Measurements from ENCODE around the gene PARD6B.

PARD6B gene

DNA sequence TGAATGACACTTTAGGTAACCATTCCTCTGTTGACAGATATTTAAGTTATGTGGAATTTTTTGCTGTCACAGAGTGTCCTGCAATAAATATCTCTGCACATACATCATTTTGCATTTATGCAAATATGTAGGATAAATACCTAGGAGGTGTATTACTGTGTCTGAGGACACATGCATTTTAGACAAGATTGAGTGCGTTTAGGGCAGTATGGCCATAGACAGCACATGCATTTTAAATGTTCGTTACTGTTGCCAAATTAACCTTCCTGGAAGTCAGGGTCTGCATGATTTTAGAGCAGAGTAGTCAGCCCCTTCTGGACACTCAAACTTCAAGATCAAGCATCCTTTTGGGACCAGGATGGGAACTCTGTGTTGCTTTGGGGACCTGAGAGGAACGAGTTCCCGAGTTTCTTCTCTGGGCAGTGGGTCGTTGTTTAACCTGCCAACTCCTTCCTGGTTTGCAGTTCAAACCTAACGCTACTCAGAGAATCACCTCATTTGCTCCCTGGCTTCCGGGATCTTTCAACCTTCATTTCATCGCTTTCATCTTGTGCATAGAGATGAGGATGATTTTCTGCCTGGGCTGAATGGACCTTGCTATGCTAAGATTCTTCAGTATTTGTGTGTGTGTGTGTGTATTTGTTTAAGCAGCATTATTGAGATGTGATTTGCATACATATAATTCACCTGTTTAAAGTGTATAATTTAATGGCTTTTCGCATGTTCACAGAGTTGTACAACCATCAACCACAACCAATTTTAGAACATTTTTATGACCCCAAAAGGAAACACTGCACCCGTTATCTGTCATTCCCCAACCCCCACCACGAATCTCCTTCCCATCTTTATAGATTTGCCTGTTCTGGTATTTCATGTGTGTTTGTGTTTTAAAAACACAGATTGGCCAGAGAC lies 73.3 kb downstream of the PARD6B start:
- no peaks in the 10 kb centered on the region for H3K27me3 ChIP-seq (ENCODE audit: low read depth, low read length)
- no peaks in the 10 kb centered on the region for H3K36me3 ChIP-seq (replicated peaks; ENCODE audit: low read depth, low read length)
- no peak overlapping the region for H3K27ac ChIP-seq (ENCODE audit: low read length)
- H3K79me2 ChIP-seq (ENCODE audit: low read length) = no peaks in the 10 kb centered on the region
- H3K4me3 ChIP-seq (ENCODE audit: low read length) = peak overlapping the region; percentile 5
- TF ChIP-seq EZH2phosphoT487 (IDR thresholded peaks at IDR 0.05; ENCODE audit: low read depth) = no peak
- TF ChIP-seq, protein P1, sequence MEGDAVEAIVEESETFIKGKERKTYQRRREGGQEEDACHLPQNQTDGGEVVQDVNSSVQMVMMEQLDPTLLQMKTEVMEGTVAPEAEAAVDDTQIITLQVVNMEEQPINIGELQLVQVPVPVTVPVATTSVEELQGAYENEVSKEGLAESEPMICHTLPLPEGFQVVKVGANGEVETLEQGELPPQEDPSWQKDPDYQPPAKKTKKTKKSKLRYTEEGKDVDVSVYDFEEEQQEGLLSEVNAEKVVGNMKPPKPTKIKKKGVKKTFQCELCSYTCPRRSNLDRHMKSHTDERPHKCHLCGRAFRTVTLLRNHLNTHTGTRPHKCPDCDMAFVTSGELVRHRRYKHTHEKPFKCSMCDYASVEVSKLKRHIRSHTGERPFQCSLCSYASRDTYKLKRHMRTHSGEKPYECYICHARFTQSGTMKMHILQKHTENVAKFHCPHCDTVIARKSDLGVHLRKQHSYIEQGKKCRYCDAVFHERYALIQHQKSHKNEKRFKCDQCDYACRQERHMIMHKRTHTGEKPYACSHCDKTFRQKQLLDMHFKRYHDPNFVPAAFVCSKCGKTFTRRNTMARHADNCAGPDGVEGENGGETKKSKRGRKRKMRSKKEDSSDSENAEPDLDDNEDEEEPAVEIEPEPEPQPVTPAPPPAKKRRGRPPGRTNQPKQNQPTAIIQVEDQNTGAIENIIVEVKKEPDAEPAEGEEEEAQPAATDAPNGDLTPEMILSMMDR (IDR thresholded peaks at IDR 0.05; ENCODE audit: low read depth, low read length) = no peak
- peaks cover 16% of the 10 kb centered on the region for H3K4me1 ChIP-seq (ENCODE audit: low read length)
- no peaks in the 10 kb centered on the region for H4K20me1 ChIP-seq (ENCODE audit: insufficient read depth, low read length)
- 0 out of 2 replicates have a peak overlapping the region, but pooled peaks have one; percentile 0 for H3K9ac ChIP-seq (ENCODE audit: low read length)
- H3K4me2 ChIP-seq (ENCODE audit: low read length) = peak overlapping the region; percentile 36
- peak overlapping the region; percentile 13 for H2AFZ ChIP-seq (ENCODE audit: low read depth, low read length)
- H3K9me3 ChIP-seq (ENCODE audit: insufficient read depth, low read length) = no peaks in the 10 kb centered on the region

DNA sequence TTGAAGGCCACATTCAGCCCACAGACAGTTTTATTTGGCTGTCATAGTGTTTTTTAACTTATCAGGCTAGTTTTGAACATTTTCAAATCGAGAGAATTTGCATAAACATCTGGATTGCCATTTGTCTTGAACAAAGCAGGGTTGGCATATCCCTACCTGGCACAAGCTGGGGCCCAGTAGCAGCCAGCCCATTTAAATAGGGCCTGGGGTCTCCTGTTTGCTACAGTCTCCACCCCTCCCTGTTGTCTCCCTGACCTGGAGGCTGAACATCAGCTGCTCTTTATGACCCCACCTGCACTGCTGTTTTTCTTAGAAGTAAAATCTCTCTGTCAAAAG lies 73.9 kb downstream of the PARD6B start:
- Histone ChIP-seq H3K27ac (ENCODE audit: low read length) (no peak overlapping the region), H3K79me2 (ENCODE audit: low read length) (no peaks in the 10 kb centered on the region), H3K4me2 (ENCODE audit: low read length) (peak overlapping the region; percentile 36)

DNA sequence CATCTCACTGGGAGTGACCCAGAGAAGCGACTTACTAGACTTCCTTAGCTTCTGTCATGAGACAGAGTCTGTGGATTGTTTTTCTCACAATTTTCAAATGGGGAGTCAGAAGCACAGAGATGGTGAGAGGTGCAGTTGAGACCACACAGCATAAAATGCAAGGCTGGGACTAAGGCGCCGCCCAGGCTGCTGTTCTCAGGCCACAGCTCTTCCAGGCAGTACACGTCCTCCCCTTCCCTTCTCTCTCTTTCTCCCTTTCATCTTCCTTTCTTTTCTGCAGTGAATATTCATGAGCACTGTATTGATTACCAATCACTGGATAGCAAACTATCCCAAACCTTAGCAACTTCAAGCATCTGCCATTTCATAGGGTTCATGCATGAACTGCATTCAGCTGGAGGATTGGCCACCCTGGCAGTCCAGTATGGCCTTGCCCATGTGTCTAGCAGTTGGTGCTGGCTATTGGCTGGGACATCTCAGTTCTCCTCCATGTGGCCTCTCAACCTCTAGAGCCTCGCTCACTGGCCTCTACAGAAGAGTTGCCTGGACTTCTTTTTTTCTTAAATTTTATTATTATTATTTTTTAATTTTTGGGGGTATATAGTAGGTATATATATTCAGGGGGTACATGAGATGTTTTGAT lies 74.9 kb downstream of the PARD6B start:
- no peaks in the 10 kb centered on the region for H3K36me3 ChIP-seq (replicated peaks; ENCODE audit: low read depth, low read length)

More for the DNA sequence above, 73.9 kb downstream of the PARD6B start:
- TF ChIP-seq, protein P1 (IDR thresholded peaks at IDR 0.05; ENCODE audit: low read depth, low read length) = no peak
- no peak for TF ChIP-seq EZH2phosphoT487 (IDR thresholded peaks at IDR 0.05; ENCODE audit: low read depth)
- H2AFZ ChIP-seq (ENCODE audit: low read depth, low read length) = peak overlapping the region; percentile 13; the same call in 1 of the 2 replicates
- peaks cover 10% of the 10 kb centered on the region for H3K4me1 ChIP-seq (ENCODE audit: low read length)
- no peaks in the 10 kb centered on the region for H3K27me3 ChIP-seq (ENCODE audit: low read depth, low read length)
- H4K20me1 ChIP-seq (ENCODE audit: insufficient read depth, low read length) = no peaks in the 10 kb centered on the region
- H3K9me3 ChIP-seq (ENCODE audit: insufficient read depth, low read length) = no peaks in the 10 kb centered on the region
- H3K4me3 ChIP-seq (ENCODE audit: low read length) = 0 out of 2 replicates have a peak overlapping the region, but pooled peaks have one; percentile 5
- no peaks in the 10 kb centered on the region for H3K36me3 ChIP-seq (replicated peaks; ENCODE audit: low read depth, low read length)
- no peak overlapping the region for H3K9ac ChIP-seq (ENCODE audit: low read length)

More for the DNA sequence above, 74.9 kb downstream of the PARD6B start:
- no peak overlapping the region for H3K4me2 ChIP-seq (ENCODE audit: low read length)
- no peak overlapping the region for H3K27ac ChIP-seq (ENCODE audit: low read length)
- no peak overlapping the region for H3K9ac ChIP-seq (ENCODE audit: low read length)
- TF ChIP-seq, protein P1 (IDR thresholded peaks at IDR 0.05; ENCODE audit: low read depth, low read length) = no peak
- TF ChIP-seq EZH2phosphoT487 (IDR thresholded peaks at IDR 0.05; ENCODE audit: low read depth) = no peak
- no peaks in the 10 kb centered on the region for H3K27me3 ChIP-seq (ENCODE audit: low read depth, low read length)
- no peaks in the 10 kb centered on the region for H3K79me2 ChIP-seq (ENCODE audit: low read length)
- H3K4me1 ChIP-seq (ENCODE audit: low read length) = peaks cover 10% of the 10 kb centered on the region
- H2AFZ ChIP-seq (ENCODE audit: low read depth, low read length) = no peak overlapping the region
- no peaks in the 10 kb centered on the region for H4K20me1 ChIP-seq (ENCODE audit: insufficient read depth, low read length)
- H3K4me3 ChIP-seq (ENCODE audit: low read length) = no peak overlapping the region
- no peaks in the 10 kb centered on the region for H3K9me3 ChIP-seq (ENCODE audit: insufficient read depth, low read length)

Measured in OCI-LY3 (cell line).